ENCODE data around the gene DDIT4. TPM values are rescaled to one million over a fixed set of nuclear protein-coding genes. Genes with fewer than 3 reads are reported as not detected.

DDIT4 gene
- total and polyA plus RNA-seq, 2 of the 8 experiments (the other 6 are each of a cell fraction or from before 2014, with no cell fraction given): 47.4 to 108 TPM

- POLR2A ChIA-PET (ENCODE audit: partially characterized antibody): interaction anchor here (0.5 to 24.2 kb wide), 29 partner anchors 10 to 190 kb away, joined by 3 to 673 read pairs (median 4); partner anchors contain the start of genes ANAPC16, DDIT4 and DNAJB12
- Histone ChIP-seq H3K79me1 (ENCODE audit: low read depth, low read length) (no peaks in the 10 kb centered on the region), H3K36me3 (ENCODE audit: control insufficient read depth in 2 of 4, insufficient read depth in 4 of 4, low read length in 3 of 4) (no peaks in the 10 kb centered on the region), H3K56ac (replicated peaks; ENCODE audit: insufficient read length, low read depth, low read length) (peak overlapping the region; percentile 7), H3K9me3 (ENCODE audit: insufficient read depth in 2 of 2, low read depth in 1 of 2, low read length in 1 of 2) (no peaks in the 10 kb centered on the region), H3K4me3 (ENCODE audit: extremely low read depth in 1 of 4, insufficient read depth in 2 of 4, low read depth in 3 of 4, low read length in 4 of 4) (peak overlapping the region in 2 of 4 experiments; percentile 23 to 32; a peak in 4 of 8 replicates), H4K91ac (replicated peaks; ENCODE audit: insufficient read length, low read length) (peak overlapping the region; percentile 79), H4K8ac (ENCODE audit: extremely low read depth, insufficient read depth, low read length) (peak overlapping the region; percentile 81; the same call in 1 of the 2 replicates), H3K23me2 (ENCODE audit: low read depth, low read length) (peaks cover 4% of the 10 kb centered on the region; the same call in 1 of the 2 replicates), H2AFZ (ENCODE audit: low read length) (no peak overlapping the region), H2BK20ac (ENCODE audit: low read length) (peak overlapping the region; percentile 98), H3K4me2 (ENCODE audit: insufficient read depth in 1 of 2, low read depth in 2 of 2, low read length in 2 of 2) (peak overlapping the region; percentile 59 to 74), H4K5ac (ENCODE audit: insufficient read length, low read depth, low read length) (peak overlapping the region; percentile 84), H2BK120ac (replicated peaks; ENCODE audit: low read depth, low read length) (peak overlapping the region; percentile 71), H3K4me1 (replicated peaks in 1 of 4; ENCODE audit: control insufficient read depth in 3 of 4, insufficient read depth in 4 of 4, low read length in 3 of 4) (peaks cover 17 to 30% (median 22%) of the 10 kb centered on the region in 4 experiments), H2AK5ac (ENCODE audit: low read depth, low read length) (peak overlapping the region; percentile 18), H3K14ac (ENCODE audit: insufficient read length) (no peak overlapping the region), H3K27ac (ENCODE audit: low read depth, low read length) (peak overlapping the region; percentile 87), H3K23ac (ENCODE audit: insufficient read length) (no peak overlapping the region), H2BK15ac (ENCODE audit: low read length) (peak overlapping the region; percentile 73), H3K9ac (replicated peaks in 1 of 4; ENCODE audit: extremely low read depth in 1 of 4, low read depth in 3 of 4, low read length in 3 of 4) (peak overlapping the region in 3 of 4 experiments; percentile 50 to 62 (median 54); a peak in 6 of 7 replicates), H2BK12ac (ENCODE audit: low read depth, low read length) (peak overlapping the region; percentile 99), H4K20me1 (replicated peaks in 1 of 2; ENCODE audit: control insufficient read depth in 1 of 2, insufficient read depth in 2 of 2, low read length in 2 of 2) (no peaks in the 10 kb centered on the region), H2BK5ac (ENCODE audit: low read depth, low read length) (peak overlapping the region; percentile 97), H3K4ac (replicated peaks; ENCODE audit: insufficient read length, low read depth, low read length) (peak overlapping the region; percentile 69), H3K18ac (ENCODE audit: extremely low read depth, low read length) (peak overlapping the region; percentile 95), H3K27me3 (replicated peaks in 1 of 4; ENCODE audit: control insufficient read depth in 3 of 4, extremely low read depth in 1 of 4, insufficient read depth in 3 of 4, low read length in 3 of 4) (no peaks in the 10 kb centered on the region), H3K79me2 (ENCODE audit: control insufficient read depth in 1 of 2, insufficient read depth in 2 of 2, low read length in 2 of 2) (no peaks in the 10 kb centered on the region)
- WGBS, 2 experiments (ENCODE audit: extremely low coverage in 1 of 2, insufficient coverage in 1 of 2, insufficient read length in 1 of 2, insufficient replicate concordance in 2 of 2, low coverage in 1 of 2, low lambda C conversion rate in 2 of 2, missing lambda C conversion rate in 1 of 2): 25% methylated on average over 10 of the region's 19 CpGs; no CpG with 5 or more reads in 1 of the 2 experiments
- peak; percentile 76 for FAIRE-seq
- CTCF ChIA-PET (ENCODE audit: partially characterized antibody): interaction anchor here (0.6 to 4.4 kb wide), 18 partner anchors 13 to 212 kb away, joined by 3 to 39 read pairs (median 4); partner anchors contain the start of gene DDIT4
- DNase-seq (ENCODE audit: low read depth in 1 of 2, low spot score in 2 of 2): peak; percentile 93 to 96
- peak; percentile 87 for TF ChIP-seq SP1 (IDR thresholded peaks at IDR 0.05; ENCODE audit: low read depth, low read length)
- TF ChIP-seq NRF1 (IDR thresholded peaks at IDR 0.05; ENCODE audit: low read depth, low read length): no peak
- TF ChIP-seq CHD1 (IDR thresholded peaks at IDR 0.05; ENCODE audit: low read depth, low read length): no peak
- TF ChIP-seq EZH2 (IDR thresholded peaks at IDR 0.05; ENCODE audit: low read depth, low read length, severe bottlenecking): no peak
- TF ChIP-seq RXRA (IDR thresholded peaks at IDR 0.05; ENCODE audit: insufficient read depth, low read depth, low read length): no peak
- TF ChIP-seq CEBPB (IDR thresholded peaks at IDR 0.05; ENCODE audit: low read depth, low read length): no peak
- TF ChIP-seq BCL11A (IDR thresholded peaks at IDR 0.05; ENCODE audit: low read depth in 2 of 2, low read length in 2 of 2): no peak
These were observed 13.3 kb upstream of the DDIT4 start for GRCh38 chr10:72260239-72260975.

Data from H1 (cell line).